Renal cortex interstitium (tissue), 15 donors: Measurements from ENCODE around the gene LRFN2. TPM values are rescaled to one million over a fixed set of nuclear protein-coding genes. Genes with fewer than 3 reads are reported as not detected.

ENCODE experiments used
- DNase-seq, 11 donors: peaks; one replicate each; pipeline ENCODE4 v3.0.0-alpha.2; 2013; ENCODE audit warnings: low read depth in 9 of 11, low spot score in 4 of 11; ENCODE audit errors: extremely low read depth in 1 of 11
- long read RNA-seq, 16 experiments: transcript quantifications; one replicate each; lab custom pipeline, GENCODE V29; 2026
- polyA plus RNA-seq, 3 donors: library from polyadenylated mRNA; unstranded; fragments of 120-200 nt; gene quantifications; one replicate each; pipeline ENCODE4 v1.2.1, GENCODE V29; 2013; ENCODE audit not compliant: insufficient read length in 3 of 3

The LRFN2 gene
- 1 to 10 TPM; 1.1 to 1.2 (median 1.1) TPM for polyA plus RNA-seq
- long read RNA-seq, donor 1: 0 reads
- long read RNA-seq, donor 2: 0 reads
- long read RNA-seq, donor 3: 0 reads
- long read RNA-seq, donor 4, partial matches to known transcripts: 0 of 1 reads
- long read RNA-seq, donor 4, other reads (novel, unspliced or antisense): 0 of 1 reads
- long read RNA-seq, donor 5: 0 reads
- long read RNA-seq, donor 6, partial matches to known transcripts: 0 of 1 reads
- long read RNA-seq, donor 6, other reads (novel, unspliced or antisense): 0 of 1 reads
- long read RNA-seq, donor 7: 0 reads
- long read RNA-seq, donor 8: 0 reads
- long read RNA-seq, donor 9: 0 reads
- long read RNA-seq, donor 10: 0 reads
- long read RNA-seq, donor 11, partial matches to known transcripts: 0 of 1 reads
- long read RNA-seq, donor 11, other reads (novel, unspliced or antisense): 0 of 1 reads
- long read RNA-seq, donor 12: 0 reads
- long read RNA-seq, donor 13: 0 reads
- long read RNA-seq, donor 14: 0 reads
- long read RNA-seq, donor 15: 0 reads
- long read RNA-seq, donor 16: 0 reads

DNA sequence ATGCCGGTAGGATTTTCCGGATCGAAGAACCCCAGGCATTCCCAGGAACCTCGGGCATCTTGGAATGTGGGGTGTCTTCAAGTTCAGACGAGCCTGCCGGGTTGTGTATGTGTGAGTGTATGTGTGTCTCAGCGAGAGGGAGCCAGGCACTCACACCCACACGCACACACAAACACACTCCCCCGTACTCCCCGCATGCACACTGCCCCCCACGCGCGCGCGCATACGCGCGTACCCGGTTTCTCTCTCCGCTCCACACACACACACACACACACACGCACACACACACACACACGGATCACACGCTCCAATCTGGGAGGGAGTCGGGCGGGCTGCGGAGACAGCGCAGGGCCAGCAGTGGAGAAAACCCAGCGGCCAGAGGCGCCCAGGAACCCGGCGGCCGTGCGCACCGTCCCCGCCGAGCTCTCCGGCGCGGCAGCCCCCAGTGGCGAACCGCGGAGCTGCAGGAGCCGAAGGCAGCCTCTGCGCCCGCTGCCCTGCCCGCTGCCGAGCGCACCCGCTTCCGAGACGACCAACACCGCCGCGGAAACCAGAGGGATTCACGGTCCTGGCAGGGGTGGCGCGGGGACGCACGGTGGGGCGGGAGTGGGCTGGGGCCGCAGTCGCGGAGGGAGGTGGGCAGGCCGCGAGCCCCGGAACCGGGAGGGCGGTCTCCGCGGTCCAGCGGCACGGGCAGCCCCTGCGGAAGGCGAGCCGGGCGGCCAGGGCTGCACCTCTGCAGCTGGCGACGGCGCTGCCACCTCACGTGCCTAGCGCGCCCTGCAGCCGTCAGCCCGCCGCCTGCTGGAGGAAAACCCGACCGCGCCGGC lies at the start of gene LRFN2:
LRFN2 (minus strand) TSS at position 125 of the 830 bp plus-strand sequence.
- peak; percentile 50 to 77 (median 70) for DNase-seq

- no peak for DNase-seq
These were observed 47.3 kb upstream of the LRFN2 start for GRCh38 chr6:40634429-40634828.

- no peak for DNase-seq
These were observed 44.6 kb upstream of the LRFN2 start for GRCh38 chr6:40631744-40632143.

- no peak for DNase-seq
These were observed 43.3 kb upstream of the LRFN2 start for GRCh38 chr6:40630488-40630887.

DNA sequence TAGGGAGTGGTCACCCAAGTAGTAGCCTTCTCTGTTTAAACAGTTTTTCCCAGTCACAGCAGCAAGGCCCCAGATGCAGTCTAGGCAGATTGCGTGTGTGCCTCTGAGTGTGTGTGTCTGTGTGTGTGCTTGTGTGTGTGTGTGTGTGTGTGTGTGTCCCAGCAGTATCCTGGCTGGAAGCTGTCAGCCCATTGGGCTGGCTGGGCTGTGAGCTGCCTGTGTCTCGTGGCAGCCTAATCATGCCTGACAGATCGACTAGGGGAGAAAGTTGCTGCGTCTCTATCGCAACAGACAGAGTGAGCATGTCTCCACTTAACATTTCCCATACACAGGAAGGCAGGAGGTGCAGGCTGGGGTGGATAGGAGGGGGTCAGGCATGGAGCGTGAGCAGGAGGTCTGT lies 42.9 kb upstream of the LRFN2 start:
- peak in 7 of 11 donors; percentile 20 to 43 (median 30) for DNase-seq

DNA sequence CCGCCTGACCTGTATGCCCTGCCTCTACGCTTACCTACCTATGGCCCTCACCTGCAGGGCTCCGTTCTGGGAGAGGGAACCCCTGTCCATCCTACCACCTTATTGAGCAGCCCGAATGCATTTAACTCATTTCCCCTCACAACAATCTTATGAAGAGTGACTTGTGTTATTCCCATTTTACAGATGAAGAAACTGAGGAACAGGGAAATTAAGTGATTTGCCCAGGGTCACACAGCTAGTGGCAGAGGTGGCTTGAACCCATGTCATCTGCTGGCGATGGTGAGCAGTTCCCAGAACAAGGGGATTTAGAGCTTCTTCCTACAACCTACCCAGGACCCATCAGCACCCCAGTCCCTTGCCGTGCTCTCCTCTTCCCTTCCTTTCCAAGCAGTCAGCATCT lies 42.3 kb upstream of the LRFN2 start:
- DNase-seq: no peak

GRCh38 chr6:40627316-40627715 lies 40.2 kb upstream of the LRFN2 start:
- DNase-seq: no peak

DNA sequence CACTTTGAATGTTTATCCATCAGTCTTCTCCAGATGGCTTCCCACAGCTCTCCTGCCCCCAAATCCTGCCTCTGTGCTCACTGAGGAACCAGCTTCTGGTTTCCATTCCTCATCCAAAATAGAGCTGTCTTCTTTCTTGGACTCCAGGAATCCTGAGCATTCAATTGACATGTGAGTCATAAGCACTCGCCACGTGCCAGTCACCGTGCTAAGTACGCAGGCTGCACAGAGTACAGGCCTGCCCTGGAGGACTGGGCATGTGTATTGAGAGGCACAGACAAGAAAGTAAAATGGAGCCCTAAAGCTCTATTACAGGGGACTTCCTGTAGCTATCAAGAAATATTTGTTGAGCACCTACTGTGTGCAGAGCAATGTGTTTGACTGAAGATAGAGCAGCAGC lies 39.7 kb upstream of the LRFN2 start:
- DNase-seq: no peak

DNA sequence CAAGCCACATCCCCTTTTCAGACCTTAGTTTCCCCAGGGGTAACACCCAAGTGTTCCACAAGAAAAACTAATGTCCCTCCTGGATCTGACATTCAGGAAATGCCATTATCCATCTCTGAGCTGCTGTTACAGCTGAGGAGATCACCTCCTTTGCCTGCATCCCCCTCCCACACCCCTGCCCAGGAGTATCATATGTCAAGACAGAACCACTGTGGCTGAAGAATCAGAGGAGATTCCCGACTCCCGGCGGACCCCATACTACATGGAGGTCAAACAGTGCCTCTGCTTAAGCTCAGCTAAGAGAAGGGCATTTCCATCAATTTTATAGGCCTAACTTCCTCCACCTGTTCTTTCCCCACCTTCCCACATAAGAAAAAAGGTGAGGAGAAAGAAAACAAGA lies 36.8 kb upstream of the LRFN2 start:
- DNase-seq: peak in 2 of 11 donors; percentile 7 to 38

- DNase-seq: no peak
These were observed 36.0 kb upstream of the LRFN2 start for GRCh38 chr6:40623178-40623577.

GRCh38 chr6:40620574-40621240 lies 33.5 kb upstream of the LRFN2 start:
- no peak for DNase-seq

DNA sequence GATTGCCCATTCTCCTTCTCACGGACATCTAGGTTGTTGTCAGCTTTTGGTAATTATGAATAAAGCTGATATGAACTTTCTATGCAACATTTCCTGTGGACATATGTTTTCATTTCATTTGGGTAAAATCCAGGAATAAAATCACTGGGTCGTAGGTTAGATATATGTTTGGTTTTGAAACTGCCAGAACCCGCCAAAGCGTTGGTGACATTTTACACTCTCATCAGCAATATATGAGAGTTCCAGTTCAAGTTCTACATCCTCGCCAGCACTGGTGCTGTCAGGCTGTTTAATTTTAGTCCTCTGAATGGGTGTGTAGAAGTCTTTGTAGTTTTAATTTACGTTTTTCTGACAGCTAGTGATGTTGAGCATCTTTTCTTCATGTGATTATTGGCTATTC lies 27.5 kb upstream of the LRFN2 start:
- DNase-seq: no peak

- DNase-seq: no peak
These were observed 24.7 kb upstream of the LRFN2 start for GRCh38 chr6:40611912-40612311.

GRCh38 chr6:40611434-40611833 lies 24.3 kb upstream of the LRFN2 start:
- no peak for DNase-seq

- no peak for DNase-seq
These were observed 23.1 kb upstream of the LRFN2 start for GRCh38 chr6:40610229-40610628.

- no peak for DNase-seq
These were observed 19.8 kb upstream of the LRFN2 start for GRCh38 chr6:40606981-40607380.

DNA sequence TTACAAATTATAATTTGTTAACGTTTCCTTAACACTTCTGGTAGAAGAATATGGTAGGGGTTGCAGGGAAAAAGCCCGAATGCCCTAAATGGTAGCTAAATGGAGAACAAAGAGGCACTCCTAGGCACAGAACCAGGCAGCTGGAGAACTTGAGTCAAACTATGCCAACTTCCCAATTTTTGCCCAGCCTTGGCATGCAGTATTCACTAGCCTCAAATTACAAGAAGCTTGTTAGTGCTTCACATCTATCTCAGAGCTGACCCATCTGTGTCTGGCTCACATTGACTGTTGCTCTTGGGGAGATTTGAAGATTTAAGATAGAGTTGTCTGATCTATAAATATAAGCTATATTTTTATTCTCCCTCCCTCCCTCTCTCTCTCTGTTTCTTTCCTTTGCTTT lies 19.4 kb upstream of the LRFN2 start:
- no peak for DNase-seq

DNA sequence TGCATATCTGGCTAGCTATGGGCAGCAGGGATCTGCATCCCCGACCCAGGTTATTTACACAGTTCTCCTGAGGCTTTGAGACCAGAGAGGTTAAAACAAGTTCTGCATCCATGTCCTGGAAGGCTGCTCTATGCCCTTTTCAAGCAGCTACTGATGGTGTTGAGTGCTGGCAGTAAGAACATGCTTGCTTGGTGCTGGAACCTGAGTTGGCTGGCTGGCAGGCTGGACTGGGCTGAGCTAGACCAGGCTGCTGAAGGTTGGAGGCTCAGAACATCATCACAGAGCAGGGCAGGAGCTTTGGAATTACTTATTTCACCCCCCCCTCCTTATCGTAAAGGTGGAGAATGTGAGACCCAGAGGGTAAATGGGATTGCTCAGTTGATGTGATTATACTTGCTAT lies 16.9 kb upstream of the LRFN2 start:
- no peak for DNase-seq

GRCh38 chr6:40599555-40599954 lies 12.4 kb upstream of the LRFN2 start:
- DNase-seq: peak in 10 of 11 donors; percentile 47 to 76 (median 56)
